Stimulated activated naive CD4-positive, alpha-beta T cell (primary cell): ENCODE data around the gene NPAS3.

ENCODE experiments used
- DNase-seq, 6 experiments: peaks; one replicate each; lab custom pipeline; 2025; lab: John Stamatoyannopoulos, UW

The NPAS3 gene

DNA sequence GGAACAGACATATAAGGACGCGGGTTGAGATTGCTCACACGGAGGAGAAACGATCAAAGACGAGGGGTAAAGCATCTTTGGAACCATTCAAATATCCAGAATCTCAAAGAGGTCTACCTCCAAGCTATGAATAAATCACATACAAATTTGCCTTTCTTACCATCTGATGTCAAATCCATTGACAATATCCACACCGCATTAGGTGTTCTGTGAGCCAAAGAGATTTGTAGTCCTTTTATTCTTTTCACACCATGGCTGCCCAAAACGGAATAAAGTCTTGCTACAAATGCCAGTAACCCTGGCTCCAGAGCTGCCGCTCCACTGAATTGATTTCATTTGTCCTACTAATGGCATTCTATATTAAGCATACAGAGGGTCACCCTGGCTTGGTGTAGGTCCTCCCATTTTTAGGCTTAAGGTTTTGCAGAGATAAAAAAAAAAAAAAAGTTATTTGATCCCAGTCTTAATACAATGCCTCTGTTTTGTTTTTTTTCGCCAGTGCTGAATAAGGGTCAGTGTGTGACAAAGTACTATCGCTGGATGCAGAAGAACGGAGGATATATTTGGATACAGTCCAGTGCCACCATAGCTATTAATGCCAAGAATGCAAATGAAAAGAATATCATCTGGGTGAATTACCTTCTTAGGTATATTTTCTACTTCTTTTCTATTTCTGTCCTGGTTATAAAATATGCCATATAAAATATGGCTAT is 854.9 kb downstream of the NPAS3 start:
- no peak for DNase-seq

DNA sequence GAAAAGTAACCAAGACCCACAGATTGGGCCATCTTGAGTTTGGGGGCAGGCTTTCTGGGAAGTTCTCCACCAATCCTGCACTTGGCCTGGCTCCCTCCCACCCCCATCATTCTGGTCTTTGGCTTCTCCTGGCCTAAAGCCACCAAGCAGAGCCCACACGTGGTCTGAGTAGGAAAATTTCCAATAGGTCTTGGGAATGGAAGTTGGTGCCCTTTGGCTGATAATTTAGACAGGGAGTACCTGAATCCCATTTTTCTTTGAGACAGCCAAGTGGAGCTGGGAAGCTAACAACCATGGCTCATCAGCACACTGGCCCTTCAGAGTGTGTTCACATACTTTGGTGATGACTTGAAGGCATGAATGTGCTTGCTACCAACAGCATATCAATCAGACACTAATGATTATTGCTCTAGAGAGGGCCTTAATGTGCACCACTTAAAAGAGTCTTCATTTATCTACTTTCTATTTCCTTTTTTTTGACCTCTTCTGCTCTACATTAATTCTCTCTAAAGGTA is 856.2 kb downstream of the NPAS3 start:
- no peak for DNase-seq

DNA sequence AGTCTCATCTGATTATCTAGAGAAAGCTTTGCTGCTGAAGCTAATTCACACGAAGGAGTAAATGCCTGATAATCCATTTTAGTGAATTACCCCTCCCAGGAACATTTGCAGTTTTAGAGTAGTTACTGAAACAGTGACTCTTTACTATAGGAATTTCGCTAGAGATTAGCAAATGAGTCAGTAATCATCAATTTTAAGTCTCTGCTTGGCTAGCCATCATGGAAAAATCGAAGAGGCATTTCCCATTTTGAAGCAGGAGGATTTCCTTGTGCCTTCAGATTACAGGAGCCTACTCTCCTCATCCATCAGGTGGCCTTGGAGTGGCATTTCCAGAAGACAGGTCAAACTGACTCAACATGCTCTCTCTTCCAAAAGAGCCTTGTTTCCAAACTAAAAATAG is 857.7 kb downstream of the NPAS3 start:
- no peak for DNase-seq

DNA sequence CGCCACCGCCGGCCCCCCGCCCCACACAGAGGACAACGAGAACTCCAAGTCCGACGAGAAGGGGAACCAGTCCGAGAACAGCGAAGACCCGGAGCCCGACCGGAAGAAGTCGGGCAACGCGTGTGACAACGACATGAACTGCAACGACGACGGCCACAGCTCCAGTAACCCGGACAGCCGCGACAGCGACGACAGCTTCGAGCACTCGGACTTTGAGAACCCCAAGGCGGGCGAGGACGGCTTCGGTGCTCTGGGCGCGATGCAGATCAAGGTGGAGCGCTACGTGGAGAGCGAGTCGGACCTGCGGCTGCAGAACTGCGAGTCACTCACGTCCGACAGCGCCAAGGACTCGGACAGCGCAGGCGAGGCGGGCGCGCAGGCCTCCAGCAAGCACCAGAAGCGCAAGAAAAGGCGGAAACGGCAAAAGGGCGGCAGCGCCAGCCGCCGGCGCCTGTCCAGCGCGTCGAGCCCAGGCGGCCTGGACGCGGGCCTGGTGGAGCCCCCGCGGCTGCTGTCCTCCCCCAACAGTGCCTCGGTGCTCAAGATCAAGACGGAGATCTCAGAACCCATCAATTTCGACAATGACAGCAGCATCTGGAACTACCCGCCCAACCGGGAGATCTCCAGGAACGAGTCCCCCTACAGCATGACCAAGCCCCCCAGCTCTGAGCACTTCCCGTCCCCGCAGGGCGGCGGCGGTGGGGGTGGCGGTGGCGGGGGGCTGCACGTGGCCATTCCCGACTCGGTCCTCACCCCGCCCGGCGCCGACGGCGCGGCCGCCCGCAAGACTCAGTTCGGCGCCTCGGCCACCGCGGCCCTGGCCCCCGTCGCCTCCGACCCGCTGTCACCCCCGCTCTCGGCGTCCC is 861.3 kb downstream of the NPAS3 start:
- DNase-seq, result no peak

DNA sequence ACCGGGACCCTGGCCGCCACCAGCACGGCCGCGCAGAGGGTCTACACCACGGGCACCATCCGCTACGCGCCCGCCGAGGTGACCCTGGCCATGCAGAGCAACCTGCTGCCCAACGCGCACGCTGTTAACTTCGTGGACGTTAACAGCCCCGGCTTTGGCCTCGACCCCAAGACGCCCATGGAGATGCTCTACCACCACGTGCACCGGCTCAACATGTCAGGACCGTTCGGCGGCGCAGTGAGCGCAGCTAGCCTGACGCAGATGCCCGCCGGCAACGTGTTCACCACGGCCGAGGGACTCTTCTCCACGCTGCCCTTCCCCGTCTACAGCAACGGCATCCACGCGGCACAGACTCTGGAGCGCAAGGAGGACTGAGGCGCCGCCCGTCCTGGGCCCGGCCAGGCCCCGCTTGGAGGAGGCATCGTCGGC is 862.1 kb downstream of the NPAS3 start:
- DNase-seq, result no peak

DNA sequence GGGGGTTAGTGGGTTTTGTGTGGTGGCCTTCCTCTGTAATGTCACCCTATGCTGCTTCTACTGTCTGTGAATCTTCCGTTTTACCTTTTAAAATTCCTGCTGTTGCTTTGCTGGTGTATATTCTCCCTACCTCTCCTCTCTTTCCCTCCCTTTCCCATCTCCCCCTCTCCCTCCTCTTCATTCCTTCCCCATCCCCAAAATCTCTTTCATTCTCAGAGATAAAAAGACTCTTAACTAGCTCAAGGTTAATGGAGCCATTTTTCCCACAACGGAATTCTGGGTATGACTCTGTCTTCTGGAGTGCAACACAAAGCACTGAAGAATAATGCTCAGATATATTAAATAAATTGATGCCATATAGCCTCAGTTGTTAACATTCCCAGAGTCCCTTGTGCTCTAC is 864.1 kb downstream of the NPAS3 start:
- no peak for DNase-seq

DNA sequence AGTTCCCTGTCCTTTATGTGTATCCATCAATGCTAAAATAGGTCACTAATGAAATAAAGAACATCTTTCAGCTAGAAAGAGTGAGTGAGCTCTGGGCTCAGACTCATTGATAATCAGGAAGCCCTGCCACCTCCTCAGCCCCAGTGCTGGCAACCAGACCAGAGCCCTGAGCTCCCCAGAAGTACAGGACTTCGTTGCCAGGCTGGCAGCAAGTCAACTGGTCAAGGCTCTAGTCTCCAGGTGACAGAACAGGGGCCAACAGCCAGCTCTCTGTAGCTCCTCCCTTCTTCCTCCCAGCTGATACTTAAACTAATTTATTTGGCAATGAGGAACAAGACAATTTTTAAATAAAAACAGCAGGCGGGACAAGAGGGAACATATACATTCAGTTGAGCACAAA is 866.9 kb downstream of the NPAS3 start:
- DNase-seq, result no peak

DNA sequence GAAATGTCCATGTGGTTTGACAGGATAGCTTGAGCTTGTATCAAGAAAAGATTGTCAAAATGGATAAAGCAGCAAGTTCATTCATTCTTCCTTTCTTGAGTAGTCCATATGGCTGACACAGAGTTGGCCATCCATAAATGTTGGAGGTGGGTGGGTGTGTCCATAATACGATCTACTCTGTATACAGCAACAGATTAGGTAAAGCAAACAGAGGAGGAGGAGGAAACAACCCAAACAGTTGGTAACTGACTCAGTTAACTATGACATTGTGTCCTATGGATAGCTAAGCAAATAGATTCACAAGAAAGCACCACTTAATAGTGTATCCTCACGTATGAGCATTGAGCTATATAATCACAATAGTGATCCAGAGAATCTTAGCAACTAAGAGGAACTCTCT is 868.2 kb downstream of the NPAS3 start:
- DNase-seq, result no peak

DNA sequence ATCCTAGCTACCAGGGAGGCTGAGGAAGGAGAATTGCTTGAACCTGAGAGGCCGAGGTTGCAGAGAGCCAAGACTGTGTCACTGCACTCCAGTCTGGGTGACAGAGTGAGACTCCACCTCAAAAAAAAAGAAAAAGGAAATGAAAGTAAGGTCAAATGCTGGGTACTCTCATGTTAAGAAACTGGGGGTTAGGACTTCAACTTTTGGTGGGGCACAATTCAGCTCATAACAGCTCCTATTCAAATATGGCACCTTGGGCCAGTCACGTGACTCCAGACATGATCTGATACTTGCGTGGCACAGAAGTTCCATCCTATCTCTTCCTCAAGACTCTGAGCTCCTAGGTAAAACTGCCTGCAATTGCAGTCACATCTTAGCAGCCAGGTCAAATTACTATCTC is 869.5 kb downstream of the NPAS3 start:
- no peak for DNase-seq

DNA sequence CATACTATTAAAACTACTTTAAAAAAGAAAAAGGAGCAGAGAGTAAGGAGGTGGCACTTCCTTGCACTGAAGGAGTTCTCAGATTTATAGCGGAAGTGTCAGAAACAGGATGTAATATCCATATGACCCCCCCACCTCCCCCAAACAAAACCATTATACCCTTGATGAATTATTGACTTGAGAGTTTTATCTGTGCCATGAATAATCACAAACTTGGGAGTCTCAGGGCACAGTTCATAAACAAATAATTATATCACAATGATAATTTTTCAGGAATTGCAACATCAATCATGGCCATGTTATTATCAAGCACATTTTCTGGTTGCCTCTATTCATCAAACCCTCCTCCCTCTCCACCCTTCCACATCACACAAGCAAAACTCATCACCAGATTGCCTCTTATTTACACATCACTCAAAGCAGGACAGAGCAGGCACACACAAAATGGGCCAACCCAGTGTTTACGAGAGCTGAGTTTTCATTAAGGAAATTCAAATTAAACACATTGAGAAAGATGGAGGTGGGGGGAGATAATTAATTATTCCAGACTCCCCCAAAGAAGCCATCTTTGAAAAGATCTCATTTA is 870.8 kb downstream of the NPAS3 start:
- no peak for DNase-seq

DNA sequence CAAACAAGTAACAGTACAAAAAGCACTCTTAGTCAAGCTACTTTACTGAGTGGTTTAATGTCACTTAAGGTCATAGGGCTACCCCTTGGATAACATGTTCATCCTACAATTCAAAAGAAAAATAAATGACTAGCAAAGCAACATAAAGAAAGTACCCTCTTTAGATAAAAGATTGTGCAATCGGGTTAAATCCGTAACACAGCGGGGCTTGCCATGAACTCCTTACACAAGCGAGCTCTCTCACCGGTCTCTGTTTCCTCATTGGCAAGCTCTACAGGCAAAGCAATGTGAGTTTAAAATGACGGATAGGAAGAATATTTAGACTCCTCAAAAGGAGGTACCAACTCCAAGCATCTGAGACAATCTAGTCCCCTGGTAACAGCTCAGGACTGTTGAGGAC is 871.6 kb downstream of the NPAS3 start:
- no peak for DNase-seq

DNA sequence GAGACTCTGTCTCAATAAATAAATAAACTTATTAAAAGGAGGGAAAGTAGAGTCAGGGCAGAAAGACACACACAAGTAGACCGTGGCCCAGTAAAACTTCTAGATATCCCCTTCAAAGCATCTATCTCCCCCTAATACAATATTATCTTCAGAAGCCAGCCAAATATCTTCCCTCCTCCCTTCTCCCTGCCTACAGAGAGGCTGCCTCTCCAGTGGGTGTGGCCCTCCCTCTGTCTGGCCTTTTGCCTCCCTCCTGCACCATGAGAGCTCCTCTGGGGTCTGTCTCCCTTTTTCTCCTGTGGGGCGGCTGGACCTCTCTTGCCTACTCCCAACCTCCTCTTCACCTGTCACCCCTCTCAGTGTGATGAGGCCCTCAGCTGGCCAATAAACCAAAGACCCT is 873.0 kb downstream of the NPAS3 start:
- DNase-seq, result no peak

DNA sequence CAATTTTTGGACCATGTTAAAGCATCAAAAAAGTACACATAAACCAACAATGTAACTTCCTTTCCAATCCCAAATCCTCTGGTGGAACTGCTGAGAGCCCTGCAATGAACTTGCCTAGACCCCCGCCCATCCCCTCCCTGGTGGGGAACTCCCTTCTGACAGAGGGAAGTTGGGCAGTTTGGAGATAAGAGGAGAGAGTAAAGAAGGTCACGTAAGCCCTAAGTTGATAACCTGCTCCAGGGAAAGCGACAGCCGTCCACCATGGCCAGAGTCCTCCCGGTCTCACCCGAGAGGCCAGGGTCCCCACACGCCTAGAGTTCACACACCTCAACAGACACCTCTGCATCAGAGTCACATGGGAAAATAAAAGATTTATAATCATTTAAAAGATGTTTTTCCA is 873.5 kb downstream of the NPAS3 start:
- DNase-seq, result no peak

DNA sequence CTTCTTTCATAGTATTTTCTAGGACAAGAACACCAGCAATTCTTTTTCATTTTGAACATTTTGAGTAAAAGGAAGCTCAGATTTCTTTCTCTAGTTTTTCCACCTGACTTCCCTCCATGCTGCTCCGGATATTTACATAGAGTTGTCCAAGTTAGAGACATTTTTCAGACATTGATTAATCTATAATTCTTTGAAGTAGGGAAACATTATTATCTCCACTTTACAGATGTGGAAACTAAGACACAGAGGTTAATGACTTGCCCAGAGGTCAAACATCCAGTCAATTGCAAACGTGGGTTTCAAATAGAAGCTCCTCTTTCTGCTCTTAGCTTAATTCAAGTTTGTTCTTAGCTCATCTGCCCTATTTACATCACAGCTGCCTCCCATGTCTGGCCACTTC is 873.9 kb downstream of the NPAS3 start:
- DNase-seq, result no peak

DNA sequence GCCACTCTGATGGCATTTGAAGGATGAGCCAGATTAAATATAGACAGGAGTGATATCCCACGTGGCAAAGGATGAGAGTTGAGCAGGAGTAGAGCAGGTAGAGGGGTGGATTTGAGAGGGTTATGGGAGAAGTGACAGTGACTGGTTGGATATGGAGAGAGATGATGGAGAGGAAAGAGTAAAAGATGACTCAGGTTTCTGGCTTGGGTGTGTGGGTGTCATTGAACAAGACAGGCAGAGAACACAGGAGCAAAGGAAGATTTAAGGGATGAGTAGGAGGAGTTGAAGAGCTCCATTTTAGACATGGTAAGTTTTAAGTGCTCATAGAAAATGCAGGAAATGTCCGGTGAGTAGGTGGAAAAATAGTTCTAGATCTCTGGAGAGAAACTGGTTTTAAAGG is 875.3 kb downstream of the NPAS3 start:
- DNase-seq, result no peak

DNA sequence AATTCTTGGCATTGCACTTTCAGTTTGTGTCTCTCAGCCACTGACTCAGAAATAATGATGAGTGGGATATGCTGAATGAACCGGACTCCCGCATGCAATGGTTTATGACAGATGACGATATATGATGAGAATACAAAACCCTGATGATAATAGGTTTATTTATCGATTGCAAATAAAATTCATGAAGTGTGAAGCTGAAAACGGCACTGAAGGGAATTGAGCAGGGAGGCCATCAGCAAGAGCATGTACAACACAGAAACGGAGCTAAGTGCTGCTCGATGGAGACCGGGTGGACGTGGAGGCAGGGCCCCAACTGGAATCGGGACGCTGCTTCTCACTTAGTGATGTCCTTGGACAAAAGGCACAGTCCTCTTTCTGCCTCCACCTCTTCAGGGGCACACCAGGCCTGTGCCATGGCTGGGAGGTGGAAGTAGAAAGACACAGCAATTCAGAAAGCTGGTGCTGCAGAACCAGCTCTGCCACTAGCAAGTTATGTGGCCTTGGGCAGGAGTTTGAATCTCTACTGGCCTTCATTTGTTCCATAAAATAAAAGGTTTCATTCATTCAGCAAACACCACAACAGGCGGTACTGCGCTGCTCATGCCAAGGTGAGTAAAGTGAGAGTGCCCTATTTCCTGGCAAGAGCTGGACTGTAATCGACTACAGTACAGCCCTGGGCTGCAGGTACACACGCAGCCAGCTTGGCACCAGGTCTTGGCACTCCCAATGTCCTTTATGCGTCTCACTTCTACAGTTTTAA is 895.2 kb downstream of the NPAS3 start:
- no peak for DNase-seq

DNA sequence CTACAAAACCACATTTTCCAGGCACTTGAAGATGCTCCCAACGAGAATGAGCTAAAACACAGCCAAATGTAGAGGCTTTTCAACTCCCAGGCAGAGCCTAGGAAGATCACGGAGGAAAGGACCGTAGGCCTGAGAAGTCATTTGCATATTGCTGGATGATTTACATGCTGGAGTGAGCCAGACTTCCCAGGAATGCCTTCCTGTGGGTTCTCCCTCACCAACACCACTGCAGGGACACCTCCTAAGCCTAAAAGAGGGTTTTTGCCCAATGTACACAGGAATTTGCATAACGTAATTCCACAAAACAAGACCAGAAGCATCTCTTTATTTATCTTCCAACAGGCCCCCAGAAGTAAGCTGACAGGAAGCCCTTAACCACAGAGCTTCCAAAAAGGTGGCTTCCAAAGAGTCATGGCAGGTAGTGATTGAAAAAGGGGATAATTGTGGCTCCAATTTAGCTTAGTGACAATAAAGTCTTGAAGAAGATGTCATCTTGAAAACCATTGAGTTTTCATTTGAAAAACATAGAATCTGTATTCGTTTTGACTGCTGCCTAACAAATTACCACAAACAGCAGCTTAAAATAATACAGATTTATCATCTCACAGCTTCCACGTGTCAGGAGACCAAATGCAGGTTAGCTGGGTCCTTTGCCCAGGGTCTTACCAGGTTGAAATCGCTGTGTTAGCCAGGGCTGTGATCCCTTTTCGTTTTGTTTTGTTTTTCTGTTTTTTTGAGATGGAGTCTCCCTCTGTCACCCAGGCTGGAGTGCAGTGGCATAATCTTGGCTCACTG is 896.0 kb downstream of the NPAS3 start:
- no peak for DNase-seq

DNA sequence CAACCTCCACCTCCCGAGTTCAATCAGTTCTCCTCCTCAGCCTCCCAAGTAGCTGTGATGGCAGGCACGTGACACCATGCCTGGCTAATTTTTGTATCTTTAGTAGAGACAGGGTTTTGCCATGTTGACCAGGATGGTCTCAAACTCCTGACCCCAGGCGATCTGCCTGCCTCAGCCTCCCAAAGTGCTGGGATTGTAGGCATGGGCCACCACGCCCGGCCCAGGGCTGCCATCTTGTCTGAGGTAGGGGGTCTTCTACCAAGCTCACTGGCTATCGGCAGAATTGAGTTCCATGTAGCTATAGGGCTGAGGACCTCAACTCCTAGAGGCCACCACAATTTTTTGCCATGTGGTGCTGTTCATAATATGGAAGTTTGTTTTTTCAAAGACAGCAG is 896.6 kb downstream of the NPAS3 start:
- DNase-seq, result no peak

DNA sequence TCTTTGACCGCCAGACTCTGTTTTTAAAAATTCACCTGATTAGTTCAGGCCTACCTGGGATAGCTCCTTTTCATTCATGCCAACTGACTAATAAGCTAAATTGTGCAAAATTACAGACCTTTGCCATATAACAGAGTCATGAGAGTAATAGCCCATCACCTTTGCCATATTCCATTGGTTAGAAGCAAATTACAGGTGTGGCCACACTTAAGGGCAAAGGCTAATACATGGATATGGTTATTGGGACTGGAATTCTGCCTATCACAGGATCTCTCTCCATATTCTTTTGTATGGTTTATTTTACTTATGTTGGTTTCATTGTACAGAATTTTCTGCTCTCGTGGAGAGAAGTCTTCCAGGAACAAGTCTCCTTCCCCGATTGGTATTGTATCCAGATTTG is 897.0 kb downstream of the NPAS3 start:
- DNase-seq, result no peak

DNA sequence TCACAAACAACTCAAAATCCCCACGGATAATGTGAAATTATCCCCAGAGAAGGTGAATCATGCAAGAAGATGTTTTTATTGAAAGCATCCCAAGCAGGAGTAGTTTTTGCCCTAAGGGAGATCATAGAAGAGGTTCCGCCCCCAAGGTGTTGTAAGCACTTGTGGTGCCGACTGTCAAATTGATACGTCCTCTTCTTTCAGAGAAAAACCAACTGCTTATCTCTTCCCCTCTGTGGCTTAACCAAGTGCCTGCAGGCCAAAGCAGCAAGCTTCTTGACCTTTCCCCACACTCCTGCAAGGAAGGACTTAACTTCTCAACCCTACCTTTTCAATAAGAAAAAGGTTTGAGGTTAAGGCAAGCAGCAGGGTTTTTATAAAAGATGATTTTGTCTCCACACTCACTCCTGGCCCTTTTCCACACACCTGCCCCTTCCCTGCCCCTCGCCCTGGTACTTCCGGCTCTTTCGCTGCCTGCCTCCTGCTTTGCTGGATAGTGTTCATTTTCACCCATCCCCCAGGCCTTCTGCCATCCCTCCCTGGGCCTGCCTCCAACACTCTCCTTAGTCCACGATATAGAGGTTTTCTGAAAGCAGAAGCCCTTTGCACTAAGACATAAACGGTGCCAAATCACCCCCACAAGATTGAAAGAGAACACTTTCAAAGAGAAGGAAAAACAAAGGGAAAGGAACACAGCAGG is 897.7 kb downstream of the NPAS3 start:
- no peak for DNase-seq
